Testis (tissue), 2 donors: ENCODE measurements around the gene ADD3.

Experiments
- POLR2A ChIP-seq: fragments of 450-650 bp; IDR thresholded peaks from one replicate; pipeline ENCODE4 v1.6.1; 2017; ENCODE audit warnings: antibody characterized with exemption, mild to moderate bottlenecking, moderate library complexity
- TF ChIP-seq, protein P1 (sequence below), 3 experiments: fragments of 450-650 bp in 2 of 3; fragments of 200-600 bp in 1 of 3; sonication (generic) in 1 of 3; IDR thresholded peaks; one replicate each; pipeline ENCODE4 v1.5.1; 2016 to 2019; ENCODE audit warnings: antibody characterized with exemption in 3 of 3, mild to moderate bottlenecking in 2 of 3, moderate library complexity in 1 of 3

DNA sequence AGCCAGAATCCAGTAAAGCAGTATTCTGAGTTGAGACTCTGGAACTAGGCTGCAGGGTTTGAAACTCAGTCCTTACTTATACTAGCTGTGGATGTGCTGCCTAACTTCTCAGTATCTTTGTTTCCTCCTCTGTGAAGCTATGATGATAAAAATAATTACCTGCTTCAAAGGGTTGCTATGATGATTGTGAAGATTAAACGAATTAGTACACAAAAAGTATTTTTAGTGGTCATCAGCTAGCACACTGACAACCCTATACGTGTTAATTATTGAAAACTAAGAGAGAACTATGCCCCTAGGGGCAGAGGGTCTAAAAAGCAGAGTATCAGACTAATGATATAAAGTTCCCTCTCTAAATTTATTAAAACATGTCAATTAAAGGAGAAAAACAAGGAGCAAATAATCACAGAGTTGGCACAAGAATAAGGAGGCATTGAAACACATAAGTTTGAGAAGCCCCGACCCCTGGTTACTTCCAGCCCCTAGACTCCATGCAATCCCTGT is 34.4 kb upstream of the ADD3 start:
- TF ChIP-seq POLR2A = no peak
- TF ChIP-seq, protein P1, sequence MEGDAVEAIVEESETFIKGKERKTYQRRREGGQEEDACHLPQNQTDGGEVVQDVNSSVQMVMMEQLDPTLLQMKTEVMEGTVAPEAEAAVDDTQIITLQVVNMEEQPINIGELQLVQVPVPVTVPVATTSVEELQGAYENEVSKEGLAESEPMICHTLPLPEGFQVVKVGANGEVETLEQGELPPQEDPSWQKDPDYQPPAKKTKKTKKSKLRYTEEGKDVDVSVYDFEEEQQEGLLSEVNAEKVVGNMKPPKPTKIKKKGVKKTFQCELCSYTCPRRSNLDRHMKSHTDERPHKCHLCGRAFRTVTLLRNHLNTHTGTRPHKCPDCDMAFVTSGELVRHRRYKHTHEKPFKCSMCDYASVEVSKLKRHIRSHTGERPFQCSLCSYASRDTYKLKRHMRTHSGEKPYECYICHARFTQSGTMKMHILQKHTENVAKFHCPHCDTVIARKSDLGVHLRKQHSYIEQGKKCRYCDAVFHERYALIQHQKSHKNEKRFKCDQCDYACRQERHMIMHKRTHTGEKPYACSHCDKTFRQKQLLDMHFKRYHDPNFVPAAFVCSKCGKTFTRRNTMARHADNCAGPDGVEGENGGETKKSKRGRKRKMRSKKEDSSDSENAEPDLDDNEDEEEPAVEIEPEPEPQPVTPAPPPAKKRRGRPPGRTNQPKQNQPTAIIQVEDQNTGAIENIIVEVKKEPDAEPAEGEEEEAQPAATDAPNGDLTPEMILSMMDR (IDR thresholded peaks at IDR 0.05) = no peak
